GM12878 (cell line): ENCODE measurements around the gene TLL2. TPM values are rescaled to one million over a fixed set of nuclear protein-coding genes. Genes with fewer than 3 reads are reported as not detected.

Experiments
- ATAC-seq: fragments of 200-7000 bp; cut with Tn5 transposase; 3 replicates; pipeline ENCODE4 v1.9.1; 2020; ENCODE audit warnings: mild to moderate bottlenecking, moderate library complexity
- BruUV-seq: library from RNA; stranded (reverse); fragments of 400-500 nt; replicated peaks from 2 replicates; lab custom pipeline; 2021; lab: Mats Ljungman, UMichigan
- CTCF ChIA-PET: fragments of 300-600 bp; sonication (Branson Sonifier 250); formaldehyde crosslinking; extraction: SDS; loops from one replicate; lab custom pipeline; 2021; ENCODE audit warnings: inconsistent platforms; lab: Yijun Ruan, JAX
- POLR2A ChIA-PET: fragments of 350-600 bp; formaldehyde crosslinking; extraction: SDS; loops from one replicate; lab custom pipeline; 2021; ENCODE audit warnings: inconsistent platforms; lab: Charles Lee
- RAD21 ChIA-PET: fragments of 300-600 bp; sonication (Branson Sonifier 250); formaldehyde crosslinking; loops from one replicate; lab custom pipeline; 2023; ENCODE audit warnings: antibody characterized with exemption; ENCODE audit not compliant: unreplicated experiment; lab: Charles Lee
- SMC1A ChIA-PET: fragments of 300-600 bp; sonication (Branson Sonifier 250); formaldehyde crosslinking; loops from one replicate; lab custom pipeline; 2023; ENCODE audit not compliant: unreplicated experiment, uncharacterized antibody; lab: Charles Lee
- DNase-seq: peaks from one replicate; pipeline ENCODE4 v3.0.0-alpha.2; 2011; ENCODE audit warnings: low read depth, low spot score
- FAIRE-seq: peaks from 3 replicates; lab custom pipeline; 2011; peaks lifted over from hg19 to GRCh38; lab: Jason Lieb, UNC
- H2AFZ ChIP-seq: 2 replicates; pipeline ENCODE4 v1.6.0; 2011; ENCODE audit warnings: low read depth, low read length, control low read depth; ENCODE audit not compliant: control insufficient read depth
- H3K27ac ChIP-seq: 2 replicates; pipeline ENCODE4 v1.5.1; 2011; ENCODE audit warnings: control low read depth; ENCODE audit not compliant: control insufficient read depth, insufficient read depth
- H3K27me3 ChIP-seq, 2 experiments: replicated peaks in 1 of 2; 2 replicates each; pipeline versions ENCODE4 v1.6.0 to v1.6.1; 2011; ENCODE audit warnings: low read length in 1 of 2; ENCODE audit not compliant: control insufficient read depth in 2 of 2, insufficient read depth in 2 of 2
- H3K36me3 ChIP-seq, 2 experiments: 2 replicates each; pipeline ENCODE4 v1.5.1; 2011; ENCODE audit warnings: low read length in 1 of 2; ENCODE audit not compliant: control insufficient read depth in 2 of 2, insufficient read depth in 2 of 2
- H3K4me1 ChIP-seq: 2 replicates; pipeline ENCODE4 v1.6.1; 2011; ENCODE audit warnings: mild to moderate bottlenecking, low read length, moderate library complexity, mixed read lengths; ENCODE audit not compliant: control insufficient read depth, insufficient read depth
- H3K4me2 ChIP-seq: 2 replicates; pipeline ENCODE4 v1.6.0; 2011; ENCODE audit warnings: control low read depth; ENCODE audit not compliant: control insufficient read depth, insufficient read depth
- H3K4me3 ChIP-seq: fragments of 200-600 bp; sonication (generic); 2 replicates; pipeline ENCODE4 v1.5.1; 2016
- H3K79me2 ChIP-seq: 2 replicates; pipeline ENCODE4 v1.6.0; 2011; ENCODE audit warnings: low read length; ENCODE audit not compliant: control insufficient read depth, insufficient read depth
- H3K9ac ChIP-seq: 2 replicates; pipeline ENCODE4 v1.8.0; 2011; ENCODE audit warnings: low read length, control low read depth, mixed read lengths; ENCODE audit not compliant: control insufficient read depth, insufficient read depth
- H3K9me3 ChIP-seq: replicated peaks from 3 replicates; pipeline ENCODE4 v1.5.1; 2011; ENCODE audit warnings: mild to moderate bottlenecking, low read length; ENCODE audit not compliant: control insufficient read depth, insufficient read depth
- H4K20me1 ChIP-seq: 2 replicates; pipeline ENCODE4 v1.6.0; 2011; ENCODE audit not compliant: control insufficient read depth, insufficient read depth
- IKZF1 ChIP-seq: fragments of 450-650 bp; conservative IDR thresholded peaks from 2 replicates; pipeline ENCODE4 v1.6.1; 2017; ENCODE audit warnings: antibody characterized with exemption, mild to moderate bottlenecking
- IKZF2 ChIP-seq, 2 experiments: fragments of 450-650 bp; IDR thresholded peaks; 2 replicates each; pipeline ENCODE4 v1.6.1; 2017; ENCODE audit warnings: mild to moderate bottlenecking in 2 of 2, moderate library complexity in 2 of 2
- NRF1 ChIP-seq: conservative IDR thresholded peaks from 2 replicates; pipeline ENCODE4 v1.6.1; 2011; ENCODE audit warnings: mild to moderate bottlenecking, low read depth, low read length, improper control_type of control experiment
- PAX5 ChIP-seq: IDR thresholded peaks from 2 replicates; pipeline ENCODE4 v1.6.1; 2011; ENCODE audit warnings: low read depth, low read length, borderline replicate concordance
- PML ChIP-seq: IDR thresholded peaks from 2 replicates; pipeline ENCODE4 v1.6.1; 2012; ENCODE audit warnings: low read length, inconsistent platforms
- POLR2A ChIP-seq: IDR thresholded peaks from 2 replicates; pipeline ENCODE4 v1.6.1; 2011; ENCODE audit warnings: low read depth, mild to moderate bottlenecking, low read length
- SIN3A ChIP-seq: IDR thresholded peaks from 2 replicates; pipeline ENCODE4 v1.6.1; 2012; ENCODE audit warnings: low read depth, low read length, improper control_type of control experiment
- TCF7 ChIP-seq: IDR thresholded peaks from 2 replicates; pipeline ENCODE4 v1.6.1; 2014; ENCODE audit warnings: antibody characterized with exemption, borderline replicate concordance
- YBX1 ChIP-seq: fragments of 450-650 bp; IDR thresholded peaks from 2 replicates; pipeline ENCODE4 v1.6.1; 2016; ENCODE audit warnings: antibody characterized with exemption
- YY1 ChIP-seq: IDR thresholded peaks from 2 replicates; pipeline ENCODE4 v1.6.1; 2011; ENCODE audit warnings: low read depth, mild to moderate bottlenecking, low read length
- ZSCAN29 ChIP-seq: fragments of 450-650 bp; IDR thresholded peaks from 2 replicates; pipeline ENCODE4 v1.6.1; 2017; ENCODE audit warnings: mild to moderate bottlenecking, moderate library complexity
- WGBS: methylation state at CpG from one replicate; pipeline ENCODE4 v1.1.6; 2016; ENCODE audit warnings: low lambda C conversion rate; ENCODE audit not compliant: insufficient replicate concordance, insufficient coverage; ENCODE audit errors: missing lambda C conversion rate; 5-methylcytosine and 5-hydroxymethylcytosine counted together
- in situ Hi-C: fragments of 300-500 bp; cut with MboI; formaldehyde crosslinking; loops from 9 replicates; pipeline ENCODE4 v1.14.3; 2018; ENCODE audit warnings: mixed read lengths
- intact Hi-C: fragments of 100-400 bp; cut with micrococcal nuclease; formaldehyde crosslinking; loops from one replicate; pipeline ENCODE4 v1.14.2; 2022; ENCODE audit not compliant: unreplicated experiment
- polyA plus RNA-seq, 11 experiments: library from polyadenylated mRNA; depleted of rRNA in 4 of 11; unstranded in 6 of 11; stranded (reverse) in 5 of 11; fragments of >200 nt; fragmentation: Nextera tagmentation in 4 of 11; fragmentation: Illumina TruSeq in 1 of 11; extraction: Ambion mirVana in 4 of 11; extraction: Trizol in 1 of 11; gene quantifications; 1 replicate in 1 of 11; 2 replicates in 10 of 11; pipeline versions ENCODE4 v1.2.1 to v1.2.3, GENCODE V29; 2011 to 2016; ENCODE audit warnings: inconsistent platforms in 2 of 11, missing spikeins in 2 of 11, low read depth in 1 of 11
- total RNA-seq, 4 experiments: library from RNA; depleted of rRNA in 3 of 4; stranded (reverse); fragments of >200 nt in 3 of 4; fragmentation: Illumina TruSeq in 1 of 4; extraction: Trizol in 1 of 4; gene quantifications; 2 replicates each; pipeline versions ENCODE4 v1.2.1 to v1.2.3, GENCODE V29; 2013 to 2021

The TLL2 gene
- total and polyA plus RNA-seq, 10 of the 15 experiments (the other 5 are each of a cell fraction or from before 2014, with no cell fraction given), result 0.02 to 2.1 (median 0.52) TPM

DNA sequence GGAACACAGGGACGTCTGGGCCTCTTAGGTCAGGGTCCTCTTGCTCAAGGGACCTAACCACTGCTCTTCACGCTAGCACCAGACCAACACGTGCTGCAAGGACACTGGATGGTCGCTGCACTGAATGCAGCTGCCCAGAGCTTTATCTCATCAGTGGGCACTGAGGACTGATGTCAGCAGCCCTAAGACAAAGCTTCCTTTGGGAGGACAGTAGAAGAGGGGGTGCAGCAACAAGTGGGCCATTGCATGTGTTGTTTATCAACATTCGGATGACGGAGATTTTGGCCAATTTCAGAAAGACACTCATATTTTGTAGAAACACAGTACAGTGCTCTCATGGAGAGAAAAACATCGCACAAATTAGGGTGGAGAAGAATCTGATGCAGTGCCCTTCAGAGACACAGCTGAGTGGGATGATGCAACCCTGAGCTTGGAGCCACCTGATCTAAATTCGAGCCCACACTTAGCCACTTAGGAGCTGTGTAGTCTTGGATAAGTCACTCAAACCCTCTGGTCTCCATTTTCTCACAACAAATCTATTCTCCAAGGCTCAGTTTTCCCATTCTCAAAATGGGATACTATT is 156.6 kb downstream of the TLL2 start:
- no peaks in the 10 kb centered on the region for H3K4me1 ChIP-seq
- H2AFZ ChIP-seq, result no peak overlapping the region
- H3K4me2 ChIP-seq, result no peak overlapping the region
- no TSS peak for BruUV-seq
- DNase-seq, result no peak
- H3K27me3 ChIP-seq, result peaks cover 2 to 5% of the 10 kb centered on the region in 2 experiments; a peak in 3 of 4 replicates
- no peak overlapping the region for H3K27ac ChIP-seq
- RAD21 ChIA-PET, result no interaction called here
- SMC1A ChIA-PET, result interaction anchor here (1.7 kb wide), 1 partner anchor 18 kb away, joined by 4 read pairs; no protein-coding TSS in a partner anchor
- no peak for FAIRE-seq
- no peaks in the 10 kb centered on the region for H3K36me3 ChIP-seq
- TF ChIP-seq PAX5 (no peak), TCF7 (no peak), POLR2A (no peak), PML (no peak), ZSCAN29 (no peak), IKZF1 (no peak), SIN3A (no peak), IKZF2 (IDR thresholded peaks at IDR 0.05) (no peak)
- TF ChIP-seq, all 136 proteins: peak for 0
- intact Hi-C loops (no loop called here), in situ Hi-C loops (no loop called here)
- POLR2A ChIA-PET, result no interaction called here
- WGBS, result 12% methylated on average over 8 of the region's 8 CpGs
- Histone ChIP-seq H3K79me2 (no peaks in the 10 kb centered on the region), H3K9me3 (no peaks in the 10 kb centered on the region), H3K9ac (no peak overlapping the region), H3K4me3 (no peak overlapping the region), H4K20me1 (no peaks in the 10 kb centered on the region)
- CTCF ChIA-PET, result interaction anchor here (1.2 to 2.4 kb wide), 4 partner anchors 13 to 23 kb away, joined by 3 to 6 read pairs (median 5); no protein-coding TSS in a partner anchor
- no peak for ATAC-seq

DNA sequence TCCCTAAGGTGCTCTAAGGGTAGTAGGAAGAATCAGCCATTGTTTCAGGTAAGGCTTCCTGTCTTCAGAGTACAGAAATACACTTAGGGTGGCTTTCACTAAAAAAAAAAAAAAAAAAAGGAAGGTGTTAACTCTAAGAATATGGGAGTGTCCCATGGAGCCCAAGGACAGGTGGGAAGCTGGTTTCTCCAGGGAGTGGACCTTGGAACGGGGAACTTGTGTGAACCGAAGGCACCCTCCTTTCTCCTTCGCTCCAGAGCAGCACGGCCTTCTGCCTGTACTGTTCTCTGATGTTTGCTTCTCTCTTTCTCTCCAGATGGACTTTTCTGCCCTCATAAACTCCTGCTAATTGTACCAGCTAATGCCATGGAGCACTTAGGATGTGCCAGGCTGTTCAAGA is 161.1 kb downstream of the TLL2 start:
- SMC1A ChIA-PET, result no interaction called here
- 64% methylated on average over 4 of the region's 4 CpGs for WGBS
- H3K79me2 ChIP-seq, result no peaks in the 10 kb centered on the region
- no peak overlapping the region for H3K27ac ChIP-seq
- ATAC-seq (no peak), FAIRE-seq (no peak), DNase-seq (no peak)
- H3K4me2 ChIP-seq, result no peak overlapping the region
- H4K20me1 ChIP-seq, result no peaks in the 10 kb centered on the region
- TF ChIP-seq ZSCAN29 (no peak), YY1 (no peak), NRF1 (no peak), YBX1 (no peak)
- POLR2A ChIA-PET, result no interaction called here
- no peaks in the 10 kb centered on the region for H3K4me1 ChIP-seq
- H3K9ac ChIP-seq, result no peak overlapping the region
- no peaks in the 10 kb centered on the region for H3K36me3 ChIP-seq
- H3K4me3 ChIP-seq, result no peak overlapping the region
- no peak overlapping the region for H2AFZ ChIP-seq
- intact Hi-C loops, result no loop called here
- peaks cover 0 to 3% of the 10 kb centered on the region in 2 experiments; a peak in 2 of 4 replicates for H3K27me3 ChIP-seq
- no peaks in the 10 kb centered on the region for H3K9me3 ChIP-seq
- no TSS peak for BruUV-seq
- in situ Hi-C loops, result no loop called here
- RAD21 ChIA-PET, result interaction anchor here (0.6 kb wide), 1 partner anchor 728 kb away, joined by 3 read pairs; no protein-coding TSS in a partner anchor
- CTCF ChIA-PET, result interaction anchor here (1.2 to 1.9 kb wide), 2 partner anchors 12 to 23 kb away, joined by 5 to 6 read pairs; no protein-coding TSS in a partner anchor
